ENCODE measurements around the gene EPS8L3. TPM values are rescaled to one million over a fixed set of nuclear protein-coding genes. Genes with fewer than 3 reads are reported as not detected.

Gene EPS8L3
- total and polyA plus RNA-seq, 9 of the 15 experiments (the other 6 are each of a cell fraction or from before 2014, with no cell fraction given) = 0.09 to 0.42 (median 0.14) TPM; not detected in 5

DNA sequence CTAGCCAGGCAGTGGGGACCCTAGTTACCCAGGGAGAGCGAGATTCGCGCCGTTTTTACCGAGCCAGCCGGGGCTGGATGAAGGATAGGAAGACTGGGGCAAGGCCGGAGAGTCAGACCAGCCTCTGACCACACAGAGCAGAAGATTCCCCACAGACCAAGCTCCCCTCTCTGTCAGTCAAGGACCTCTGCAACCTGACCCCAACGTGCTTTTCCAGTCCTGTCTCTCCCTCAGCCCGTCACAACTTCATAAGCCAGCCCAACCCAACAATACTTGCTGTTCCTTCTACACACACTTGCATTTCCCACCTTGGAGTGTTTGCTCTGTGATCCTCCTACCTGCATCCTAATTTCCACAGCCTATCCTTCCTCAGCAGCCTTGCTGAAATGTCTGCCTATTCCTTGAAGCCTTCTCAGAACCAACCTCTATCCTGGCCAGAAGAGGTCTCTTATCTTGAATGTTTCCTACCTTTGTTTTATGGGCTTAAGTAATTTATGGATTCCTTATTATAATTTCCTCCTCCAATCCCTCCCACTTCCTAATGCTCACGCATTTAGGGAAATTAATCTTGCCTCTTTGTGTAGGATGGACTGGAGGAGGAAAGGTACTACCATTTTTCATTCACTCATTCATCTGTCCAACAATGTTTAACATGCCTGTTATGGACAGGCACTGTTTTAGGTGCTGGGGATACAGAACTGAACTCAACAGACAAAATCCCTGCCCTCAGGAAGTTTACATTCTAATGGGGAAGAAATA, 22.9 kb downstream of the EPS8L3 start, which contains the start of gene GSTM3:
Gene GSTM3, minus strand, starts transcription at position 424 of the 759 bp plus-strand sequence. CDS start 751 bp downstream, outside the sequence.
- H2AFZ ChIP-seq (ENCODE audit: low read depth, low read length) = peak within 1 kb of the TSS; percentile 87
- intact Hi-C loops (cut with micrococcal nuclease) = no loop called here
- H3K79me2 ChIP-seq (ENCODE audit: control insufficient read depth, insufficient read depth, low read length) = no peaks in the 10 kb centered on the region
- no peak within 1 kb of the TSS; the same call in 2 of the 3 replicates for H3K27ac ChIP-seq (ENCODE audit: extremely low read depth, low read depth, low read length)
- no TSS peak for BruUV-seq (replicated peaks)
- in situ Hi-C loops (cut with MboI) = no loop called here
- peak within 1 kb of the TSS; percentile 30 to 50; a peak in 3 of 4 replicates for H3K9ac ChIP-seq (ENCODE audit: insufficient read depth in 1 of 2, low read depth in 2 of 2, low read length in 2 of 2)
- ChIA-PET CTCF (ENCODE audit: low intra/inter-chr PET ratio) (no interaction called here), POLR2A (interaction anchor here (0.6 kb wide), 1 partner anchor 74 kb away, joined by 3 read pairs; no protein-coding TSS in a partner anchor)
- DNase-seq (ENCODE audit: extremely low read depth in 1 of 4, low spot score in 3 of 4) (no peak), ATAC-seq (peak; percentile 47), FAIRE-seq (no peak)
- no peaks in the 10 kb centered on the region for H3K36me3 ChIP-seq (ENCODE audit: control insufficient read depth, insufficient read depth, low read length)
- H3K9me1 ChIP-seq (ENCODE audit: control insufficient read depth, insufficient read depth, low read length) = no peaks in the 10 kb centered on the region
- H3K27me3 ChIP-seq (ENCODE audit: control insufficient read depth in 2 of 2, insufficient read depth in 2 of 2, low read length in 2 of 2) = peaks cover 7 to 8% of the 10 kb centered on the region in 2 experiments; a peak in 3 of 5 replicates
- H3K4me1 ChIP-seq (replicated peaks in 1 of 2; ENCODE audit: control insufficient read depth in 2 of 2, insufficient read depth in 2 of 2, low read length in 2 of 2) = peaks cover 0 to 12% of the 10 kb centered on the region in 2 experiments; a peak in 2 of 5 replicates
- H3K4me3 ChIP-seq = peak within 1 kb of the TSS; percentile 34
- H4K20me1 ChIP-seq (replicated peaks; ENCODE audit: control insufficient read depth, insufficient read depth, low read length) = no peaks in the 10 kb centered on the region
- peak within 1 kb of the TSS; percentile 39 for H3K4me2 ChIP-seq (ENCODE audit: insufficient read depth, low read length)
- 18% methylated on average over 10 of the region's 10 CpGs for WGBS (ENCODE audit: insufficient coverage, low coverage, missing lambda C conversion rate)
- H3K9me3 ChIP-seq (replicated peaks; ENCODE audit: control insufficient read depth, insufficient read depth, low read depth, low read length) = no peaks in the 10 kb centered on the region
- TF ChIP-seq, protein P1, sequence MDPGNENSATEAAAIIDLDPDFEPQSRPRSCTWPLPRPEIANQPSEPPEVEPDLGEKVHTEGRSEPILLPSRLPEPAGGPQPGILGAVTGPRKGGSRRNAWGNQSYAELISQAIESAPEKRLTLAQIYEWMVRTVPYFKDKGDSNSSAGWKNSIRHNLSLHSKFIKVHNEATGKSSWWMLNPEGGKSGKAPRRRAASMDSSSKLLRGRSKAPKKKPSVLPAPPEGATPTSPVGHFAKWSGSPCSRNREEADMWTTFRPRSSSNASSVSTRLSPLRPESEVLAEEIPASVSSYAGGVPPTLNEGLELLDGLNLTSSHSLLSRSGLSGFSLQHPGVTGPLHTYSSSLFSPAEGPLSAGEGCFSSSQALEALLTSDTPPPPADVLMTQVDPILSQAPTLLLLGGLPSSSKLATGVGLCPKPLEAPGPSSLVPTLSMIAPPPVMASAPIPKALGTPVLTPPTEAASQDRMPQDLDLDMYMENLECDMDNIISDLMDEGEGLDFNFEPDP (CRISPR knock-in tag; IDR thresholded peaks at IDR 0.05) = no peak
- no peak for TF ChIP-seq PYGO2 (tag; IDR thresholded peaks at IDR 0.05)
- no peak for TF ChIP-seq SNIP1 (IDR thresholded peaks at IDR 0.05; ENCODE audit: low read depth)
- TF ChIP-seq, protein P2, sequence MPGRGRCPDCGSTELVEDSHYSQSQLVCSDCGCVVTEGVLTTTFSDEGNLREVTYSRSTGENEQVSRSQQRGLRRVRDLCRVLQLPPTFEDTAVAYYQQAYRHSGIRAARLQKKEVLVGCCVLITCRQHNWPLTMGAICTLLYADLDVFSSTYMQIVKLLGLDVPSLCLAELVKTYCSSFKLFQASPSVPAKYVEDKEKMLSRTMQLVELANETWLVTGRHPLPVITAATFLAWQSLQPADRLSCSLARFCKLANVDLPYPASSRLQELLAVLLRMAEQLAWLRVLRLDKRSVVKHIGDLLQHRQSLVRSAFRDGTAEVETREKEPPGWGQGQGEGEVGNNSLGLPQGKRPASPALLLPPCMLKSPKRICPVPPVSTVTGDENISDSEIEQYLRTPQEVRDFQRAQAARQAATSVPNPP (IDR thresholded peaks at IDR 0.05; ENCODE audit: borderline replicate concordance, insufficient read depth, insufficient read length) = no peak
- no peak for TF ChIP-seq PHTF2 (CRISPR knock-in tag; IDR thresholded peaks at IDR 0.05)
- peak; percentile 60 for TF ChIP-seq ZNF316 (IDR thresholded peaks at IDR 0.05)
- 0 out of 2 replicates have a peak, but pooled peaks have one; percentile 33 for TF ChIP-seq TRIM28 (IDR thresholded peaks at IDR 0.05)
- TF ChIP-seq CBX3 (IDR thresholded peaks at IDR 0.05; ENCODE audit: borderline replicate concordance in 1 of 2, low read length in 2 of 2) = no peak
- TF ChIP-seq, protein P3, sequence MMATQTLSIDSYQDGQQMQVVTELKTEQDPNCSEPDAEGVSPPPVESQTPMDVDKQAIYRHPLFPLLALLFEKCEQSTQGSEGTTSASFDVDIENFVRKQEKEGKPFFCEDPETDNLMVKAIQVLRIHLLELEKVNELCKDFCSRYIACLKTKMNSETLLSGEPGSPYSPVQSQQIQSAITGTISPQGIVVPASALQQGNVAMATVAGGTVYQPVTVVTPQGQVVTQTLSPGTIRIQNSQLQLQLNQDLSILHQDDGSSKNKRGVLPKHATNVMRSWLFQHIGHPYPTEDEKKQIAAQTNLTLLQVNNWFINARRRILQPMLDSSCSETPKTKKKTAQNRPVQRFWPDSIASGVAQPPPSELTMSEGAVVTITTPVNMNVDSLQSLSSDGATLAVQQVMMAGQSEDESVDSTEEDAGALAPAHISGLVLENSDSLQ (IDR thresholded peaks at IDR 0.05) = peak; percentile 26; the same call in 1 of the 2 replicates
- TF ChIP-seq TRIM24 (IDR thresholded peaks at IDR 0.05) = peak in 1 of 2 experiments; percentile 26; a peak in 1 of 4 replicates
- TF ChIP-seq TCF3 (CRISPR knock-in tag; IDR thresholded peaks at IDR 0.05) = no peak
- no peak for TF ChIP-seq CSDE1 (IDR thresholded peaks at IDR 0.05)
